ENCODE measurements around the gene PTPRG.

DNA sequence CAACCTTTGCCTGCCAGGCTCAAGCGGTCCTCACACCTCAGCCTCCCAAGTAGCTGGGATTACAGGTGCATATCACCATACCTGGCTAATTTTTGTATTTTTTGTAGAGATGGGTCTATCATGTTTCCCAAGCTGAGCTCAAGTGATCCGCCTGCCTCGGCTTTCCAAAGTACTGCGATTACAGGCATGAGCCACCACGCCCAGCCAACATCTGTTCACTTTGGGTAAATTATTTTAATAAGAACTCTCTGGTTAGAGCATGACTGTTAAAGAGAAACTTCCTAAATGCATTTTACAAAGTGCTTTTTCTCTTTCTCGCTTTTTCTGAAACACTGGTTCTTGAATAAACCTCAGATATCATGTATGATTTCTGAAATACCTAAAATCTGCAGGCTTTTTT, 172.5 kb downstream of the PTPRG start:
- TF ChIP-seq, protein P1, sequence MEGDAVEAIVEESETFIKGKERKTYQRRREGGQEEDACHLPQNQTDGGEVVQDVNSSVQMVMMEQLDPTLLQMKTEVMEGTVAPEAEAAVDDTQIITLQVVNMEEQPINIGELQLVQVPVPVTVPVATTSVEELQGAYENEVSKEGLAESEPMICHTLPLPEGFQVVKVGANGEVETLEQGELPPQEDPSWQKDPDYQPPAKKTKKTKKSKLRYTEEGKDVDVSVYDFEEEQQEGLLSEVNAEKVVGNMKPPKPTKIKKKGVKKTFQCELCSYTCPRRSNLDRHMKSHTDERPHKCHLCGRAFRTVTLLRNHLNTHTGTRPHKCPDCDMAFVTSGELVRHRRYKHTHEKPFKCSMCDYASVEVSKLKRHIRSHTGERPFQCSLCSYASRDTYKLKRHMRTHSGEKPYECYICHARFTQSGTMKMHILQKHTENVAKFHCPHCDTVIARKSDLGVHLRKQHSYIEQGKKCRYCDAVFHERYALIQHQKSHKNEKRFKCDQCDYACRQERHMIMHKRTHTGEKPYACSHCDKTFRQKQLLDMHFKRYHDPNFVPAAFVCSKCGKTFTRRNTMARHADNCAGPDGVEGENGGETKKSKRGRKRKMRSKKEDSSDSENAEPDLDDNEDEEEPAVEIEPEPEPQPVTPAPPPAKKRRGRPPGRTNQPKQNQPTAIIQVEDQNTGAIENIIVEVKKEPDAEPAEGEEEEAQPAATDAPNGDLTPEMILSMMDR (IDR thresholded peaks at IDR 0.05; ENCODE audit: low read depth, low read length, missing input control) = no peak
- TF ChIP-seq, protein P2, sequence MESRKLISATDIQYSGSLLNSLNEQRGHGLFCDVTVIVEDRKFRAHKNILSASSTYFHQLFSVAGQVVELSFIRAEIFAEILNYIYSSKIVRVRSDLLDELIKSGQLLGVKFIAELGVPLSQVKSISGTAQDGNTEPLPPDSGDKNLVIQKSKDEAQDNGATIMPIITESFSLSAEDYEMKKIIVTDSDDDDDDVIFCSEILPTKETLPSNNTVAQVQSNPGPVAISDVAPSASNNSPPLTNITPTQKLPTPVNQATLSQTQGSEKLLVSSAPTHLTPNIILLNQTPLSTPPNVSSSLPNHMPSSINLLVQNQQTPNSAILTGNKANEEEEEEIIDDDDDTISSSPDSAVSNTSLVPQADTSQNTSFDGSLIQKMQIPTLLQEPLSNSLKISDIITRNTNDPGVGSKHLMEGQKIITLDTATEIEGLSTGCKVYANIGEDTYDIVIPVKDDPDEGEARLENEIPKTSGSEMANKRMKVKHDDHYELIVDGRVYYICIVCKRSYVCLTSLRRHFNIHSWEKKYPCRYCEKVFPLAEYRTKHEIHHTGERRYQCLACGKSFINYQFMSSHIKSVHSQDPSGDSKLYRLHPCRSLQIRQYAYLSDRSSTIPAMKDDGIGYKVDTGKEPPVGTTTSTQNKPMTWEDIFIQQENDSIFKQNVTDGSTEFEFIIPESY (IDR thresholded peaks at IDR 0.05) = no peak
- TF ChIP-seq YY1 (IDR thresholded peaks at IDR 0.05) (no peak), TAF1 (conservative IDR thresholded peaks at IDR 0.05) (no peak), RXRA (IDR thresholded peaks at IDR 0.05) (no peak), FOXA1 (IDR thresholded peaks at IDR 0.05) (no peak), GABPA (IDR thresholded peaks at IDR 0.05 in 1 of 2, conservative IDR thresholded peaks at IDR 0.05 in 1 of 2) (no peak)
- TF ChIP-seq, protein P3, sequence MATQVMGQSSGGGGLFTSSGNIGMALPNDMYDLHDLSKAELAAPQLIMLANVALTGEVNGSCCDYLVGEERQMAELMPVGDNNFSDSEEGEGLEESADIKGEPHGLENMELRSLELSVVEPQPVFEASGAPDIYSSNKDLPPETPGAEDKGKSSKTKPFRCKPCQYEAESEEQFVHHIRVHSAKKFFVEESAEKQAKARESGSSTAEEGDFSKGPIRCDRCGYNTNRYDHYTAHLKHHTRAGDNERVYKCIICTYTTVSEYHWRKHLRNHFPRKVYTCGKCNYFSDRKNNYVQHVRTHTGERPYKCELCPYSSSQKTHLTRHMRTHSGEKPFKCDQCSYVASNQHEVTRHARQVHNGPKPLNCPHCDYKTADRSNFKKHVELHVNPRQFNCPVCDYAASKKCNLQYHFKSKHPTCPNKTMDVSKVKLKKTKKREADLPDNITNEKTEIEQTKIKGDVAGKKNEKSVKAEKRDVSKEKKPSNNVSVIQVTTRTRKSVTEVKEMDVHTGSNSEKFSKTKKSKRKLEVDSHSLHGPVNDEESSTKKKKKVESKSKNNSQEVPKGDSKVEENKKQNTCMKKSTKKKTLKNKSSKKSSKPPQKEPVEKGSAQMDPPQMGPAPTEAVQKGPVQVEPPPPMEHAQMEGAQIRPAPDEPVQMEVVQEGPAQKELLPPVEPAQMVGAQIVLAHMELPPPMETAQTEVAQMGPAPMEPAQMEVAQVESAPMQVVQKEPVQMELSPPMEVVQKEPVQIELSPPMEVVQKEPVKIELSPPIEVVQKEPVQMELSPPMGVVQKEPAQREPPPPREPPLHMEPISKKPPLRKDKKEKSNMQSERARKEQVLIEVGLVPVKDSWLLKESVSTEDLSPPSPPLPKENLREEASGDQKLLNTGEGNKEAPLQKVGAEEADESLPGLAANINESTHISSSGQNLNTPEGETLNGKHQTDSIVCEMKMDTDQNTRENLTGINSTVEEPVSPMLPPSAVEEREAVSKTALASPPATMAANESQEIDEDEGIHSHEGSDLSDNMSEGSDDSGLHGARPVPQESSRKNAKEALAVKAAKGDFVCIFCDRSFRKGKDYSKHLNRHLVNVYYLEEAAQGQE (IDR thresholded peaks at IDR 0.05) = no peak
- TF ChIP-seq, protein P4, sequence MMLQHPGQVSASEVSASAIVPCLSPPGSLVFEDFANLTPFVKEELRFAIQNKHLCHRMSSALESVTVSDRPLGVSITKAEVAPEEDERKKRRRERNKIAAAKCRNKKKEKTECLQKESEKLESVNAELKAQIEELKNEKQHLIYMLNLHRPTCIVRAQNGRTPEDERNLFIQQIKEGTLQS (IDR thresholded peaks at IDR 0.05) = no peak

Data from liver (tissue), 3 donors.